ENCODE results near the gene NOL4L.

Gene NOL4L

GRCh38 chr20:32560989-32561830 is 23.9 kb downstream of the NOL4L start:
- no peak for DNase-seq (ENCODE audit: low read depth)

GRCh38 chr20:32560482-32560988 is 24.6 kb downstream of the NOL4L start:
- no peak for DNase-seq (ENCODE audit: low read depth)

- DNase-seq (ENCODE audit: low read depth): no peak
Observed at GRCh38 chr20:32559753-32560380, 25.3 kb downstream of the NOL4L start.

- DNase-seq (ENCODE audit: low read depth): no peak
Observed at GRCh38 chr20:32559205-32559752, 25.9 kb downstream of the NOL4L start.

- no peak for DNase-seq (ENCODE audit: low read depth)
Observed at GRCh38 chr20:32558526-32558925, 26.6 kb downstream of the NOL4L start.

DNA sequence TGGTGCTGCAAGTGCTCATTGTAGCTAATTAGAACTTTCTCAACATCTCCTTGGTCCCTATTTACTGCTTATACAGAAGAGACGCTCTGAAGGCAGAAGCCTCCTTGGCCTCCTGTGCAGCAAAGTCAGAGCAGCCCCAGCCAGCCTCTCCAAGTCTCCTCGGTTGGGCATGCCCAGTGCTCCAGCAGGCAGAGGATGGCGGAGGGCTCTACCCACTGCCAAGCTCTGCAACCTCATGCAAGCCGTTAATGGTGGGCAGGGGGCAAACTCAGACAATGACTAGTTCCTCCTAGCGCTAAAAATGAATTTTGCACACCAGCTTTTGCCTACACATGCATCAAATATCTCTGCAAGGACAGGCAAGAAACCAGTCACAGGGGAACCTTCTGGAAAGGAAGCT is 27.8 kb downstream of the NOL4L start:
- DNase-seq (ENCODE audit: low read depth): no peak

DNA sequence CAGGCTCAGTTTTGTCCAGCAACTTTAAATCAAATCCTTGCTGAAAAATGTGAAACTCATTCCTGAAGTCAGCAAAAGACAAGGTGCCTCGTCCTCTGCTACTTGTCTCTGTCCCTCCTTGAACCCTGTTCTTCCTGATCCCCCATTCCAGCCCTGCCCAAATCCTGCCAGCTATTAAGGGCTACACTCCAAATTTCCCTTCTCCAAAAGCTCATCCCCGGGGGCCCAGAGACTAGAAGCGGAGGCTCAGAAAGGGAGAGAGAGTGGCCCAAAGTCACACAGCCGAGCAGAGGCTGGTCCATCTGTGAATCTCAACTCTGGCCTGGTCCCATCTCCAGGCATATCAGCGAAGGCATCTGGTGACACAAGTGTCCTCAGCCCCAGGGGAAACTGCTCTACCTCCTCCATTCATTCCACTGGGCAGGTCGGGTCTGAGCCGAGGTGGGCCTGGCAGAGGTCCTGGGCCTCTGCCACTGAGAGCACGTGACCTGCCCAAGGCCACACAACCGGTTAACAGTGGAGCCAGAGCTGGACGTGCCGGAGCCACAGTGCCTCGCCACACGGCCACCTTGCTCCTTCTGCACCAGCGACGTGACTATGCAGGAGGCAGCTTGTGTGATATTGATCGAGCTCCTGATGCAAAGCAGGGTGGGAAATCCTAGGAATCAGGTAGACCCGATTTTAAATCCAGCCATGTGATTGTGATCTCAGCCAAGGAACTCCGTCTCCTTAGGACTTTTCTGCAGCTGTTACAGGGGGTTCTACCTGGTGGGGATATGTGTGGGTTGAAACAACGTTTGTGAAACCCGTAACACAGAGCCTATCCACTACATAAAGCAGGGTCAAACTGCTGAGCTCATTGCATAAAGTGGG is 28.6 kb downstream of the NOL4L start:
- no peak for DNase-seq (ENCODE audit: low read depth)

- DNase-seq (ENCODE audit: low read depth): no peak
Observed at GRCh38 chr20:32555584-32555983, 29.5 kb downstream of the NOL4L start.

DNA sequence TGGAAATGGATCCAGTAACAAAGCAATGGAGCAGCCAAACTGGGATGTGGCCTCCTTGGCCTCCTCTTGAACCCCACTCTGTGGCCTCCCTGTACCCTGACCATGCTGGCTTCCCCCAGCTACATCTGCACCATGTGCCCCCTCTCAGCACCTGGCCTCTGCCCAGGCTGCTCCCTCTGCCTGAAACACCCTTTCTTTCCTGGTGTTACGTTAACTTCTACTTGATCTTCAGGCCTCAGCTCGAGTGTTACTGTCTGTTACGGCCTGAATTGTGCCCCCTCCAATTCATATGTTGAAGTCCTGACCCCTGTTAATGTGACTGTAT is 30.2 kb downstream of the NOL4L start:
- no peak for DNase-seq (ENCODE audit: low read depth)

GRCh38 chr20:32553618-32554017 is 31.5 kb downstream of the NOL4L start:
- no peak for DNase-seq (ENCODE audit: low read depth)

DNA sequence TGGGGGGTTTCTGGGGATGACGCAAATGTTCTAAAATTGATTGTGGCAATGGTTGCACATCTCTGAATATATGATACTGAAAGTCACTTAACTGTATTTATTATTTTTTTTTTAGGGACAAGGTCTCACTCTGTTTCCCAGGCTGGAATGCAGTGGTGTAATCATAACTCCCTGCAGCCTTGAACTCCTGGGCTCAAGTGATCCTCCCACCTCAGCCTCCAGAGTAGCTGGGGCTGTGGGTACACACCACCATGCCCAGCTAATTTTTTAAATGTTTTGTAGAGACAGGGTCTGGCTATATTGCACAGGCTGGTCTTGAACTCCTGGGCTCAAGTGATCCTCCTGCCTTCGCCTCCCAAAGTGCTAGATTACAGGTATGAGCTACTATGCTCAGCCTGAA is 33.4 kb downstream of the NOL4L start:
- DNase-seq (ENCODE audit: low read depth): no peak

DNA sequence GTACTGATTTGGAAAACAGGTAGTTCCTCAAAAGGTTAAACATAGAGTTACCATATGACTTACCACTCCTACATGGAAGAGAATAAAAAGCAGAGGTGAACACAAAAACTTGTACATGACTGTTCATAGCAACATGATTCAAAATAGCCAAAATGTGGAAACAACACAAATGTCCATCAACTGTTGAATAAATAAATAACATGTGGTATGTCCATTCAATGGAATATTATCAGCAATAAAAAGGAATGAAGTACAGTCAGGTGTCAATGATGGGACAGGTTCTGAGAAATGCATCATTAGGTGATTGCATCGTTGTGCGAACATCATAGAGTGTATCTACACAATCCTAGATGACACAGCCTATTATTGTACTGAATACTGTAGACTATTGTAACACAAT is 35.3 kb downstream of the NOL4L start:
- no peak for DNase-seq (ENCODE audit: low read depth)

- DNase-seq (ENCODE audit: low read depth): no peak
Observed at GRCh38 chr20:32547753-32548034, 37.4 kb downstream of the NOL4L start.

- no peak for DNase-seq (ENCODE audit: low read depth)
Observed at GRCh38 chr20:32546918-32547752, 38.0 kb downstream of the NOL4L start.

- no peak for DNase-seq (ENCODE audit: low read depth)
Observed at GRCh38 chr20:32544893-32545840, 40.0 kb downstream of the NOL4L start.

GRCh38 chr20:32544260-32544722 is 40.8 kb downstream of the NOL4L start:
- no peak for DNase-seq (ENCODE audit: low read depth)

GRCh38 chr20:32543570-32544259 is 41.4 kb downstream of the NOL4L start:
- no peak for DNase-seq (ENCODE audit: low read depth)

GRCh38 chr20:32542259-32542615 is 42.9 kb downstream of the NOL4L start:
- DNase-seq (ENCODE audit: low read depth): no peak

- no peak for DNase-seq (ENCODE audit: low read depth)
Observed at GRCh38 chr20:32541323-32542258, 43.5 kb downstream of the NOL4L start.
